Retinal pigment epithelial cell (primary cell): Measurements from ENCODE around the gene PDGFD.
A peak's percentile ranks its signal among the peaks of the same experiment; 100 is the strongest.

ENCODE experiments used
- DNase-seq: peaks from one replicate; pipeline ENCODE4 v3.0.0-alpha.2; 2010; ENCODE audit warnings: low read depth
- H3K4me3 ChIP-seq: 2 replicates; pipeline ENCODE4 v1.5.1; 2011; ENCODE audit warnings: mild to moderate bottlenecking, low read length, control low read depth, moderate library complexity
- CTCF ChIP-seq: conservative IDR thresholded peaks from 2 replicates; pipeline ENCODE4 v1.5.1; 2011; ENCODE audit warnings: low read depth, low read length, control low read depth, inconsistent platforms

PDGFD gene

DNA sequence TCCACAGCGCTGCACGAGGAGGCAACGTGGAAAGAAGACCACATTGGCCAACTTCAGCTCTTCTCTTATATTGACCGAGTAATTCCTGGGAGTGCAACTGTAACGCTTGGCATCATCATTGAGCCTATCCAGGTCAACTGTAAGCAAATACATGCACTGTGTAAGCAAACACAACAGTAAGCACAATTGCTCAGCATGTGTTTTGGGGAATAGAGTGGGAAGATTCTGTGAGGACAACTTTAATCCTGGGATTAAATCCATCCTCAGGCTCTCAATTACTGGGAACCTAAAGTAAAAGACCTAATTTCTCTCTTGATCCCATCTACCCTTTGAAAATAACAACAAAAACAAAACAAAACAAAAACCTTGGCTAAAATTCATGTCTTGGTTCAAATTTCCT, 237.0 kb downstream of the PDGFD start:
- no peak overlapping the region for H3K4me3 ChIP-seq
- TF ChIP-seq CTCF: no peak
- no peak for DNase-seq

GRCh38 chr11:103924166-103925013, 239.6 kb downstream of the PDGFD start:
- no peak for TF ChIP-seq CTCF

DNA sequence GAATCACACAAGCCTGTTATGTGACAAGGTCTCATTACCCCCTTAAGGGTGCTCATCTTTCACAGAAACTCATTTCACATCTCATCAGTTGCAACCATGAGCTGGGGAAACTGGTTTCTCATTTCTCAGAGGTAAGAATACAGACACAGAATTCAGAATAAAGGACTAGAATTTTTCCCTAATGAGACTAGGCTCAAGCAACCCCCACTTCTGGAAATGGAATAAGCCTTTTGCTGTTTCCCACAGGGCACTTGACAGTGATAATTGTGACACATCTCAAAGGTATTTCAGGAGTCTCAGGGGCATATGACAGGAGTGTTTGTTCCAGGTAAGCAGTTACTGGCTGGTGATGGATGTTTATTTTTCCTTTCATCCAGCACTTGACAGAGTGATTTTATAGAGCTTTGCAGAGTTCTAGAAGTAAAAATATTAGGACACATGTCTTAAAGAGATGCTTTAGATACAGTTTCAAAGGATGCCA, 240.5 kb downstream of the PDGFD start:
- TF ChIP-seq CTCF: no peak
- H3K4me3 ChIP-seq: no peak overlapping the region
- DNase-seq: peak; percentile 34

More at GRCh38 chr11:103924166-103925013, 239.6 kb downstream of the PDGFD start:
- no peak for DNase-seq
- no peak overlapping the region for H3K4me3 ChIP-seq

DNA sequence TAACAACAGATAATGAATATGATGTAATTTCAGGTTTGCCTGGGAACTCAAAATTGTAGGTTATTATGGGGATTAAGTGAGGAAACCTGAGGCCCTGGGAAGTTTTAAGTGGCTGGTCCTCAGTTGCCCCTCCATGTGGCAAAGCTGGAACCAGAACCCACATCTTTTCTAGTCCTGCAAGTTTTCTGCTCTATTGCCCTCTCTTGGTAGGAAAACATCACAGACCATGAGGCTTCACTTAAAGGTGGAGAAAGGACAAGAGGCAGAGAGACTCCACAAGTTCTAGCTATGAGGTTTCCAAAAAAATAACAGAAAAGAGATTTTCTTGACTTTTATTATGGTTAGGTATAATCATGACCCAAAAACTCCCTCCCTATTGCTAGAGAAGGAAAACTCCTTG, 243.0 kb downstream of the PDGFD start:
- TF ChIP-seq CTCF: no peak
- no peak for DNase-seq
- H3K4me3 ChIP-seq: no peak overlapping the region

DNA sequence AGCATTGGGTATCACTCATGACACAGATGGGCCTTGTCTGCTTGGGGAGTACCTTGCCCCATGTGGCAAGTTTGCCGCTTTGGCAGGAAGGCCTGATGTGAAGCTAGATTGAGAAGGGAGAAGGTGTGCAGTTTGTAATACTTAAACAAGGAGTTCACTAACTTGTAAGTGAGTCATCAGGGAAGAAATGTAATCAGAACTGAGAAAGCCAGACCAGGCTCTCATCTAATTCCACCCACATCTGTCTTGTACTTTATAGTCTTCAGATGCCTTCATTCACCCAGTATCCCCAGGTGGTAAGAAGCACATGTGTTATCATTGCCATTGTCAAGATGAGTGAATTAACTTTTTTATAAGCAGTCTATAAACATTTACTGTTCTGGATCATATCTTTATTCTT, 243.5 kb downstream of the PDGFD start:
- TF ChIP-seq CTCF: no peak
- no peak overlapping the region for H3K4me3 ChIP-seq
- no peak for DNase-seq

GRCh38 chr11:103910721-103911120, 253.2 kb downstream of the PDGFD start:
- DNase-seq: no peak
- H3K4me3 ChIP-seq: no peak overlapping the region
- no peak for TF ChIP-seq CTCF
